PC-3 (cell line): ENCODE measurements around the gene UROC1.

Experiments
- CTCF ChIP-seq: fragments of 300-600 bp; sonication (generic); conservative IDR thresholded peaks from 2 replicates; pipeline ENCODE4 v1.5.1; 2017; ENCODE audit warnings: antibody characterized with exemption, low read depth, mild to moderate bottlenecking, low read length
- EZH2phosphoT487 ChIP-seq: fragments of 300-600 bp; sonication (generic); IDR thresholded peaks from 2 replicates; pipeline ENCODE4 v1.6.1; 2018; ENCODE audit warnings: mild to moderate bottlenecking, antibody characterized with exemption, low read length, borderline replicate concordance

DNA sequence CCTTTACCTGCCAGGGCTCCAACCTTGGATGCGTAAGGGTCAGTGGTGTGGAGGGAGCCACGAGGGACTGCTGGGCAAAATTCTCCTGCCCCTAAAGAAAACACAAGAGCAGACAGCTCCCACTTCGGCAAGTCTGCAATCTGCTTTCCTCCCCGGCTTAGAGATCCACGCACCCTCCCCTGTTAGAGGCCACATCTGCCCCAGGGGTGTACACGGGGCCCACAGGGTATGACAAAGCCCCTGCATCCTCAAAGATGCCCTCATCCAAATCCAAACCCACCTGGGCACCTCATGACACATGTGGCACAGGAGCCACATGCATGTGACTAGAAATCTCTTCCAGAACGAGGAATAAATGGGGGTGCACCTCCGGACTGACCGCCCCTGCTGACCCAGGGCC lies 67.4 kb downstream of the UROC1 start:
- TF ChIP-seq CTCF (no peak), EZH2phosphoT487 (no peak)
